ENCODE results near the gene CDX1.

The CDX1 gene

GRCh38 chr5:150195736-150196485 is 29.3 kb downstream of the CDX1 start:
- DNase-seq (ENCODE audit: low read depth), result no peak
- H3K4me3 ChIP-seq (ENCODE audit: control insufficient read depth, low read depth, low read length), result no peak overlapping the region
- TF ChIP-seq CTCF (IDR thresholded peaks at IDR 0.05; ENCODE audit: control insufficient read depth, insufficient read depth, low read depth, low read length, missing control alignments), result no peak

GRCh38 chr5:150196514-150196913 is 29.9 kb downstream of the CDX1 start:
- TF ChIP-seq CTCF (IDR thresholded peaks at IDR 0.05; ENCODE audit: control insufficient read depth, insufficient read depth, low read depth, low read length, missing control alignments), result no peak
- no peak for DNase-seq (ENCODE audit: low read depth)
- no peak overlapping the region for H3K4me3 ChIP-seq (ENCODE audit: control insufficient read depth, low read depth, low read length)

GRCh38 chr5:150196986-150197385 is 30.4 kb downstream of the CDX1 start:
- TF ChIP-seq CTCF (IDR thresholded peaks at IDR 0.05; ENCODE audit: control insufficient read depth, insufficient read depth, low read depth, low read length, missing control alignments), result no peak
- H3K4me3 ChIP-seq (ENCODE audit: control insufficient read depth, low read depth, low read length), result no peak overlapping the region
- DNase-seq (ENCODE audit: low read depth), result no peak

- TF ChIP-seq CTCF (IDR thresholded peaks at IDR 0.05; ENCODE audit: control insufficient read depth, insufficient read depth, low read depth, low read length, missing control alignments), result no peak
- no peak overlapping the region for H3K4me3 ChIP-seq (ENCODE audit: control insufficient read depth, low read depth, low read length)
- no peak for DNase-seq (ENCODE audit: low read depth)
Measured at GRCh38 chr5:150197476-150197875, 30.9 kb downstream of the CDX1 start.

- no peak overlapping the region for H3K4me3 ChIP-seq (ENCODE audit: control insufficient read depth, low read depth, low read length)
- no peak for DNase-seq (ENCODE audit: low read depth)
- no peak for TF ChIP-seq CTCF (IDR thresholded peaks at IDR 0.05; ENCODE audit: control insufficient read depth, insufficient read depth, low read depth, low read length, missing control alignments)
Measured at GRCh38 chr5:150202501-150202900, 35.9 kb downstream of the CDX1 start.

- H3K4me3 ChIP-seq (ENCODE audit: control insufficient read depth, low read depth, low read length), result no peak overlapping the region
- DNase-seq (ENCODE audit: low read depth), result no peak
- no peak for TF ChIP-seq CTCF (IDR thresholded peaks at IDR 0.05; ENCODE audit: control insufficient read depth, insufficient read depth, low read depth, low read length, missing control alignments)
Measured at GRCh38 chr5:150203832-150204589, 37.4 kb downstream of the CDX1 start.

Data from AG09309 (cell line).